ENCODE measurements around the gene TXNRD2. TPM values are rescaled to one million over a fixed set of nuclear protein-coding genes. Genes with fewer than 3 reads are reported as not detected.

TXNRD2 gene
- total RNA-seq, 1 donor from 2014 or later: 13.6 TPM

DNA sequence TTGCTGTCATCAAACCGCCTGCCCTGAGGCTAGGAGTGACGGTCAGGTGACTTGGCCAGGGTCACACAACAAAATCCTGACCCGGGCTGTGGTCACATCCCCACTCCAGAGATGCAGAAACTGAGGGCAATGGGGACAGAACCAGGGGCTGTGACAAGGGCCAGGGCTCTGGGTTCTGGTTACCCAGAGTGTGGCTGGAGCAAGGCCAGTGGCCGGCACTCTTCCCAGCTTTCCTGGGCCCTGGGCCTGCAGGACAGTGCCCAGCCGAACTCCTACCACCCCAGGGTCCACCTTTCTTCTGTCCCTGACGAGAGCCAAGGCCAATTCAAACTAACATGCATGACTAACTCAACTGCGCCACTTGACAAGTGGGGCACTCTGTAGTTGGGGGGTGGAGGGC, 39.1 kb upstream of the TXNRD2 start:
- H3K27ac ChIP-seq (ENCODE audit: low read depth, low read length): peak overlapping the region; percentile 98
- no peaks in the 10 kb centered on the region for H3K9me3 ChIP-seq (ENCODE audit: control insufficient read depth in 3 of 3, low read length in 3 of 3)
- no peaks in the 10 kb centered on the region for H3K27me3 ChIP-seq (ENCODE audit: control insufficient read depth in 3 of 3, insufficient read depth in 3 of 3, low read length in 3 of 3)
- no peak overlapping the region for H3K4me3 ChIP-seq (ENCODE audit: low read length in 3 of 3)
- peaks cover 46 to 62% (median 60%) of the 10 kb centered on the region in 3 donors for H3K4me1 ChIP-seq (ENCODE audit: control insufficient read depth in 3 of 3, insufficient read depth in 3 of 3, low read length in 3 of 3)
- peak overlapping the region in 1 of 3 donors; percentile 33 for H3K9ac ChIP-seq (ENCODE audit: low read depth in 1 of 3, low read length in 3 of 3)
- H3K36me3 ChIP-seq (ENCODE audit: control insufficient read depth in 3 of 3, insufficient read depth in 3 of 3, low read length in 3 of 3): peaks cover 28 to 50% (median 42%) of the 10 kb centered on the region in 3 donors

DNA sequence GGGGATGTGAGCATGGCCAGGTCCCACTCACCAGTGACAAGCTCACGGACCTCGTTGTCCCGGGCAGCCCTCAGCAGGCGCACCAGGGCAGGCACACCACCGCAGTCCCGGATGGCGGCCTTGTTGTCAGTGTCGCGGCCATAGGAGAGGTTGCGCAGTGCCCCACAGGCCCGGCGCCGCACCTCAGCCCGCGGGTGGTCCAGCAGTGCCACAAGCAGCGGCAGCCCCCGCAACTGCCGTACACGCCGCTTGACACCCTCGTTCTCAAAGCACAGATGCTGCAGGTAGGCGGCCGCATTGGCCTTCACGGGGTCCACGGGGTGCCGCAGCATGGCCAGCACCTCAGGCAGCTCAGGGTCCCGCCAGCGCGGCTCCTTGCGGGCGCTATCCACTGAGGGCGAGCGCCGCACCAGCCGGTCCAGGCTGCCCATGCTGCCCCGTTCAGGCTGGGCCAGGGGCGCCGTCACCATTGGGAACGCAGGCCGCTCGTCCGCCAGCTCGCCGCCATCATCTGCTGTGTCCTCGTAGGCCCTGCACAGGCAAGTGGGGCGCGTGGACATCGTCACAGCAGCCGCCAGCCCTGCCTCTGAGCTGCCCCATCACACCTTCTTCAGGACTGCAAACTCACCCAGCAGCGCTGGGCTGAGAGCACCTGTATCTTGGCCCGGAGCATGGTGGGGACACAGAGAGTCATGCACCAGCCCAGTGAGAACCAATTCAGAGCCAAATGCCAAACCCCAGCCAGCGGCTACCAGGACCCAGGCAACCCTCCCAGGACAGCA, 38.3 kb upstream of the TXNRD2 start:
- Histone ChIP-seq H3K9me3 (ENCODE audit: control insufficient read depth in 3 of 3, low read length in 3 of 3) (no peaks in the 10 kb centered on the region), H3K27me3 (ENCODE audit: control insufficient read depth in 3 of 3, insufficient read depth in 3 of 3, low read length in 3 of 3) (no peaks in the 10 kb centered on the region), H3K4me1 (ENCODE audit: control insufficient read depth in 3 of 3, insufficient read depth in 3 of 3, low read length in 3 of 3) (peaks cover 40 to 62% (median 58%) of the 10 kb centered on the region in 3 donors), H3K27ac (ENCODE audit: low read depth, low read length) (no peak overlapping the region), H3K4me3 (ENCODE audit: low read length in 3 of 3) (no peak overlapping the region), H3K36me3 (ENCODE audit: control insufficient read depth in 3 of 3, insufficient read depth in 3 of 3, low read length in 3 of 3) (peaks cover 28 to 50% (median 48%) of the 10 kb centered on the region in 3 donors), H3K9ac (ENCODE audit: low read depth in 1 of 3, low read length in 3 of 3) (no peak overlapping the region)

DNA sequence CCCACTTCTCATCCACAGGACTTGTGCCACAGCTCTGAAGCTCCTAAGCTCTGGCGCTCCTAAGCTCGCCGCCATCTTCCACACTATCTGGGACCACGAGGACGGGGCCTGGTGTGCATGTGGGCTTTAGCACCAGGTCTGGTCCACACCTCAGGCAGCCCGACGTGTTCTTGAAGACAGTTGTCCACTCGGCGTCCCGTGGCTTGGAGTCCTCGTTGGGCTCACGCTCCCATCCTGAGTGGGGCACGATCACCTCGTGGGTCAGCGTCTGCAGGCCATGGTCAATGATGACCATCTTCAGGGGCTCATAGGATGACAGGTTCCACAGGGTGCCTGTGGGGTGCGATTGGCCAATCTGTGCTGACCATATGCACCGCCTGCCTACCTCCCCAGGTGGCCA, 37.1 kb upstream of the TXNRD2 start:
- Histone ChIP-seq H3K27ac (ENCODE audit: low read depth, low read length) (no peak overlapping the region), H3K4me3 (ENCODE audit: low read length in 3 of 3) (no peak overlapping the region), H3K9me3 (ENCODE audit: control insufficient read depth in 3 of 3, low read length in 3 of 3) (no peaks in the 10 kb centered on the region), H3K9ac (ENCODE audit: low read depth in 1 of 3, low read length in 3 of 3) (no peak overlapping the region), H3K27me3 (ENCODE audit: control insufficient read depth in 3 of 3, insufficient read depth in 3 of 3, low read length in 3 of 3) (no peaks in the 10 kb centered on the region), H3K4me1 (ENCODE audit: control insufficient read depth in 3 of 3, insufficient read depth in 3 of 3, low read length in 3 of 3) (peaks cover 29 to 54% (median 51%) of the 10 kb centered on the region in 3 donors), H3K36me3 (ENCODE audit: control insufficient read depth in 3 of 3, insufficient read depth in 3 of 3, low read length in 3 of 3) (peaks cover 28 to 55% (median 53%) of the 10 kb centered on the region in 3 donors)

DNA sequence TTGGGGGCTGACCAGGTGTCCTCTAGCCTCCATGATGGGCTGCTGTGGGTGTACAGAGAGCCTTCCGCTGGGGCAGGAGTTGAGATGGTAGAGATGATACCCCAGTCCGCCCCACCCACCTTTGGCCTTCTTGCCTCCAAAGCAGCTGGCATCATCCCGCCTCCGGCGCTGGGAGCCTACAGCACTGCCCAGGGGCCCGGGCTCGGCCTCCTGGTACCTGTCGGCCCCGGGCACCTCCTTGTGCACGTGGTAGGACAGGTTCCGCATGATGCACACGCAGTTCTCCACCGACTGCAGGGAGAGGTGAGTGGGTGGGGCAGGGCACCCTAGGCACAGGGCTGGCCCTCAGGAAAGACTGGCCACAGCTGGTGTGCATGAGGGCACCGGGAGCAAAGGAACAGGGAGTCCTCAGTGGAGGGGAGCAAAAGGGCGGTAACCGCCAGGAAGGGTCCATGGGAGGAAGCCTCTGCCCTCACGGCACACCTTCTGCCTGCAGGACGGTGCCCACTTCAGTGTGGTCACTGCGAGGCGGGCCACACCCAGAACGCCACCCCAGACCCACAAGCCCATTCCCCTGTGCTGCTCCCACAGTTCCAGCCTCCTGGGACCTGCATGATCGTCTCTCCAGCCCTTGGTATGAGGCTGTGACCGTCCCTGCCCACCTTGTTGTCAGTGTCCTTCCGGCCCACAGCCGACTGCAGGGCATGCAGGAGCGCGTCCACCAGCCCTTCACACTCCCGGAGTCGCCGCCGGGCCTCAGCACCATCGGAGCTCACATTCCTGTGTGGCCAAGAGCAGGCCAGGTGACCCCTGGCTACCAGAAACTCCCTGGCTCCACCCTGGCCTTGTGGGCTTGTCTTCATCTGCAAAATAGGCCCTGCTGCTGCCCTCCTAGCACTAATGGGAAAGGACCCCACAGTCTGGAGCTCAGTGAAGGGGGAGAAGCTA, 36.0 kb upstream of the TXNRD2 start:
- Histone ChIP-seq H3K36me3 (ENCODE audit: control insufficient read depth in 3 of 3, insufficient read depth in 3 of 3, low read length in 3 of 3) (peaks cover 37 to 65% (median 60%) of the 10 kb centered on the region in 3 donors), H3K9me3 (ENCODE audit: control insufficient read depth in 3 of 3, low read length in 3 of 3) (no peaks in the 10 kb centered on the region), H3K4me1 (ENCODE audit: control insufficient read depth in 3 of 3, insufficient read depth in 3 of 3, low read length in 3 of 3) (peaks cover 17 to 42% (median 40%) of the 10 kb centered on the region in 3 donors), H3K27me3 (ENCODE audit: control insufficient read depth in 3 of 3, insufficient read depth in 3 of 3, low read length in 3 of 3) (no peaks in the 10 kb centered on the region), H3K9ac (ENCODE audit: low read depth in 1 of 3, low read length in 3 of 3) (no peak overlapping the region), H3K27ac (ENCODE audit: low read depth, low read length) (no peak overlapping the region), H3K4me3 (ENCODE audit: low read length in 3 of 3) (no peak overlapping the region)

DNA sequence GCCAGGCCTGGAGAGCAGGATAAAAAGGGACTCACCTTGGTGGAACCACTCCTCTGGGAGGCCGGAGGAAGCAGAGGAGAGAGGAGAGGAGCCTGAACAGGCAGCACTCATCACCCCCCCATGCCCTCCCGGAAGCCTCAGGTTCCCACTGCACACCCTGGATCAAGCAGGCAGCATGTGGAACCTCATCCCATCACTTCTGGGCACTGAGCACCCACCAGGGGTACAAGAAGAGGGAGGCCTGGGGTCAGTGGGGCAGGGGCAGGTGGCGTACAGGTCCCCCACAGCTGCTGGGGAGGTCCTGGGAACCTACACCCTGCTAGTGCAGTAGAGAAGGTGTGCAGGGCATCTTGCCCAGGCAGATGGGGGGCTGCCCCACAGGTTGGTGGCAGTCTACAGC, 35.1 kb upstream of the TXNRD2 start:
- peaks cover 42 to 72% (median 61%) of the 10 kb centered on the region in 3 donors for H3K36me3 ChIP-seq (ENCODE audit: control insufficient read depth in 3 of 3, insufficient read depth in 3 of 3, low read length in 3 of 3)
- no peaks in the 10 kb centered on the region for H3K9me3 ChIP-seq (ENCODE audit: control insufficient read depth in 3 of 3, low read length in 3 of 3)
- H3K27ac ChIP-seq (ENCODE audit: low read depth, low read length): no peak overlapping the region
- peak overlapping the region in 1 of 3 donors; percentile 25 for H3K9ac ChIP-seq (ENCODE audit: low read depth in 1 of 3, low read length in 3 of 3)
- no peak overlapping the region for H3K4me3 ChIP-seq (ENCODE audit: low read length in 3 of 3)
- H3K4me1 ChIP-seq (ENCODE audit: control insufficient read depth in 3 of 3, insufficient read depth in 3 of 3, low read length in 3 of 3): peaks cover 8 to 33% (median 31%) of the 10 kb centered on the region in 3 donors
- no peaks in the 10 kb centered on the region for H3K27me3 ChIP-seq (ENCODE audit: control insufficient read depth in 3 of 3, insufficient read depth in 3 of 3, low read length in 3 of 3)

DNA sequence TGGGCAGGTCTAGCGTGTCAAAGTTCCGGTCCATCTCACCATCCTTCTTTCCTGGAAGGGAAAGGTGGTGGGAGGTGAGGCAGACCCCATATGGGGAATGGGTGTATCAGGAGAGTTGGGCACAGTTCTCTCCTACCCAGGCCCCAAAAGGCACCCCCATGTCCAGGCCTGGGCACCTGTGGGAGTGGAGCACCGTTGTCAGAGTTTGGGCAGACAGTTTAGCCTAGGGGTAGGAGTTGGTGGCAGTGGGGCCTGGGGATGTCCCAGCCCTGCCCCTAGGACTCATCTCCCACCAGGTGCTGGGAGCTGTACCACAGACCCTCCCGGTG, 34.1 kb upstream of the TXNRD2 start:
- Histone ChIP-seq H3K9ac (ENCODE audit: low read depth in 1 of 3, low read length in 3 of 3) (peak overlapping the region in 2 of 3 donors; percentile 3 to 54), H3K27ac (ENCODE audit: low read depth, low read length) (no peak overlapping the region), H3K4me3 (ENCODE audit: low read length in 3 of 3) (no peak overlapping the region), H3K36me3 (ENCODE audit: control insufficient read depth in 3 of 3, insufficient read depth in 3 of 3, low read length in 3 of 3) (peaks cover 46 to 74% (median 67%) of the 10 kb centered on the region in 3 donors), H3K4me1 (ENCODE audit: control insufficient read depth in 3 of 3, insufficient read depth in 3 of 3, low read length in 3 of 3) (peaks cover 11 to 30% (median 26%) of the 10 kb centered on the region in 3 donors), H3K27me3 (ENCODE audit: control insufficient read depth in 3 of 3, insufficient read depth in 3 of 3, low read length in 3 of 3) (no peaks in the 10 kb centered on the region), H3K9me3 (ENCODE audit: control insufficient read depth in 3 of 3, low read length in 3 of 3) (no peaks in the 10 kb centered on the region)

DNA sequence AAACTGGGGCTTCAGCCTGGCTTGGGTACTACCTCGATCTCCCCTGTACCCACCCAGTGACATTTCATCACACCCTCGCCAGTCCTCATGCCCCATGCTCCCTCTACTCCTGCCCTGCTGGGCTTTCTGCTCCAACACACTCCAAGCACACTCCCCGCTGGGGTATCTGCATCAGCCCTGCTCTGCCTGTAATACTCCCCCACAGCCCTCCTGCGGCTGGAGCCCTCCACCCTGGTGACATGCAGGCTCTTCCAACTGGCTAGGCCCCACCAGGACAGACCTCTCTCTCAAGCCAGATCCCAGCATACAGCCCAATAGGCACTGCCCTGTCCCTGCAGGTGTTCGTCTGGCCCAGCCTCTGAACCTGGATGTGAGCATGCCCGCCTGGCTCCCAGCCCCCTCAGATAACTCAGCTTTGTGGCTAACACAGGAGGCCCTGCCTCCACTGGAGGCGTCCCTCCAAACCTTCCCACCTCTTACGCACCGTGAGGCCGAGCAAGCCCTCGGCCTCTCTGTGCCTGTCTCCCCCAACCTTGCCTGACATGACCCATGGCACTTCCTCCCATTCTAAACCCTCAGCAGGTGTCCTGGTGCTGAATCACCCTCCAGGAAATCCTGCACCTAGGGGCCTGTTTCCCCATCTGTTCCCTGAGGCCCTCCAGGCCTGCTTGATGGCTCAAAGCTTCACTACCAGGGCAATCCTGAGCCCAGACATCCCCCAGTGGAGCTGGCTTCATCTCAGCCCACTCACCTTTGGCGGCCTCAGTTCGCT, 33.5 kb upstream of the TXNRD2 start:
- H3K4me3 ChIP-seq (ENCODE audit: low read length in 3 of 3): no peak overlapping the region
- H3K27me3 ChIP-seq (ENCODE audit: control insufficient read depth in 3 of 3, insufficient read depth in 3 of 3, low read length in 3 of 3): no peaks in the 10 kb centered on the region
- H3K27ac ChIP-seq (ENCODE audit: low read depth, low read length): no peak overlapping the region
- peaks cover 10 to 26% (median 23%) of the 10 kb centered on the region in 3 donors for H3K4me1 ChIP-seq (ENCODE audit: control insufficient read depth in 3 of 3, insufficient read depth in 3 of 3, low read length in 3 of 3)
- H3K9ac ChIP-seq (ENCODE audit: low read depth in 1 of 3, low read length in 3 of 3): peak overlapping the region; percentile 3 to 54 (median 24)
- no peaks in the 10 kb centered on the region for H3K9me3 ChIP-seq (ENCODE audit: control insufficient read depth in 3 of 3, low read length in 3 of 3)
- peaks cover 43 to 71% (median 64%) of the 10 kb centered on the region in 3 donors for H3K36me3 ChIP-seq (ENCODE audit: control insufficient read depth in 3 of 3, insufficient read depth in 3 of 3, low read length in 3 of 3)

DNA sequence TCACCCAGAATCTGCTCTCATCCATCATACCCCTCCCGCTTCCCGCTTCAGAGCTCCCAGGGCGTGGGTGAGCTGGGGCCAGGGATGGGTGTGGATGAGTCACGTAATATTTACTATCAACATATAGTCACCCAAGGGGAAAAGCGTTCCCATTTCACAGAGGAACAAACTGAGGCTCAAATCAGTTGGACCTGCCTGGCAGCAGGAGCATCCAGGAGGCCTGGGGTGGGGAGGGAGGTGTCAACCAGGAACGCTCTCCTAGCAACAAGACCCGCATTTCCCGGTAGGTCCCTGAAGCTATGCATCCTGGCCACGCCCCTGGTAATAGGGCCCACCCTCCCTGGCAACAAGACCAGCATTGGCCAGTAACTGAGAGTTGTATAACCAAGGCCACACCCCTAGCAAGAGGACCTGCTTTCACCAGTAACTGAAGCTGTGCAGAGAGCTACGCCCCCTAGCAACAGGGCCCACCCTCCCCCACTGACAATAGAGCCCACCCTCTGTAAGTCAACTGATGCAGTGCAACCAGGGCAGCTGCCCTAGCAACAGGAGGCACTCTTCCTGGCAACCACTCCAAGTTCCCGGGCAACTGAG, 32.7 kb upstream of the TXNRD2 start:
- H3K9ac ChIP-seq (ENCODE audit: low read depth in 1 of 3, low read length in 3 of 3): no peak overlapping the region
- H3K27ac ChIP-seq (ENCODE audit: low read depth, low read length): no peak overlapping the region
- H3K9me3 ChIP-seq (ENCODE audit: control insufficient read depth in 3 of 3, low read length in 3 of 3): no peaks in the 10 kb centered on the region
- H3K27me3 ChIP-seq (ENCODE audit: control insufficient read depth in 3 of 3, insufficient read depth in 3 of 3, low read length in 3 of 3): no peaks in the 10 kb centered on the region
- H3K4me1 ChIP-seq (ENCODE audit: control insufficient read depth in 3 of 3, insufficient read depth in 3 of 3, low read length in 3 of 3): peaks cover 10 to 25% (median 23%) of the 10 kb centered on the region in 3 donors
- H3K36me3 ChIP-seq (ENCODE audit: control insufficient read depth in 3 of 3, insufficient read depth in 3 of 3, low read length in 3 of 3): peaks cover 43 to 64% (median 60%) of the 10 kb centered on the region in 3 donors
- H3K4me3 ChIP-seq (ENCODE audit: low read length in 3 of 3): no peak overlapping the region

DNA sequence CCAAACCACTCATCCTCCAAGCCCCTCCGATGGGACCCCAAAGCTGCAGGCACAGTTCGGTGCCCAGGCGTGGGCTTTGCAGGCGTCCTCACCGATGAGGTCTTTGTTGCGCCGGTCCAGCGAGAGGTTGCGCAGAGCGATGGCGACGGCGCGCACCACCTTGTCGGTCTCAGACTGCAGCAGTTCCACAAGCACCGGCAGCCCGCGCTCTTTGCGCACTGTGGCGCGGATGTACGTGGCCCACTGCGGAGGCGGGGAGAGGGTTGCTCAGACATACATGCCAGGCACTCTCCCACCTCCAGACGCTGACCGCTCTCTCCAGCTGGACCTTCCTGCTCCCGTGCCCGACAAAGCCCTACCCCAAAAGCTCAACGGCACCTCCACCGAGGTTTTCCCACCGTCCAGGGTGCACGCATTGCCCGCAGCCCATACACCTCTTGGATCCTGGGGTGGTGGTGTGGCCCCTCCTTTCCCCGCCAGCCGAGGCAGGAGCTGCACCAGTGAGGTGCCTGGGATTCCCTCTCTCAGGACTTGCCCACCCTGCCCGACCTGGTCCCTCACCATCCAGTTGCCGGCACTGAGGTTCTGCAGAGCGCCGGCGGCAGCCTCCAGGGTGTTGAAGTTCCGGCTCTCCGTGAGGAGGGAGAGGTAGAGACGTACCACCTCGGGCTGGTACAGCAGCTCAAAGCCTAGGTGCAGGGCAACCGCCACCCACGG, 32.1 kb upstream of the TXNRD2 start:
- H3K4me1 ChIP-seq (ENCODE audit: control insufficient read depth in 3 of 3, insufficient read depth in 3 of 3, low read length in 3 of 3): peaks cover 10 to 25% (median 23%) of the 10 kb centered on the region in 3 donors
- H3K36me3 ChIP-seq (ENCODE audit: control insufficient read depth in 3 of 3, insufficient read depth in 3 of 3, low read length in 3 of 3): peaks cover 42 to 63% (median 59%) of the 10 kb centered on the region in 3 donors
- H3K9ac ChIP-seq (ENCODE audit: low read depth in 1 of 3, low read length in 3 of 3): no peak overlapping the region
- H3K4me3 ChIP-seq (ENCODE audit: low read length in 3 of 3): no peak overlapping the region
- no peak overlapping the region for H3K27ac ChIP-seq (ENCODE audit: low read depth, low read length)
- H3K27me3 ChIP-seq (ENCODE audit: control insufficient read depth in 3 of 3, insufficient read depth in 3 of 3, low read length in 3 of 3): no peaks in the 10 kb centered on the region
- H3K9me3 ChIP-seq (ENCODE audit: control insufficient read depth in 3 of 3, low read length in 3 of 3): no peaks in the 10 kb centered on the region

Data from skeletal muscle tissue (tissue), 4 donors.